Adrenal gland (tissue), 5 donors: ENCODE data around the gene ANKRD40CL.

Experiments
- POLR2A ChIP-seq, 2 donors: fragments of 450-650 bp; IDR thresholded peaks; one replicate each; pipeline ENCODE4 v1.6.1; 2017; ENCODE audit warnings: antibody characterized with exemption in 2 of 2, mild to moderate bottlenecking in 2 of 2, moderate library complexity in 1 of 2
- TF ChIP-seq, protein P1 (sequence below), 6 experiments: fragments of 450-650 bp in 4 of 6; fragments of 200-600 bp in 2 of 6; sonication (generic) in 1 of 6; IDR thresholded peaks; 1 replicate in 5 of 6; 2 replicates in 1 of 6; pipeline versions ENCODE4 v1.5.1 to v1.8.0; 2016 to 2021; ENCODE audit warnings: antibody characterized with exemption in 6 of 6, mild to moderate bottlenecking in 2 of 6, moderate library complexity in 1 of 6
- donor health status: DM: no; HTN: no; CAD: no.

DNA sequence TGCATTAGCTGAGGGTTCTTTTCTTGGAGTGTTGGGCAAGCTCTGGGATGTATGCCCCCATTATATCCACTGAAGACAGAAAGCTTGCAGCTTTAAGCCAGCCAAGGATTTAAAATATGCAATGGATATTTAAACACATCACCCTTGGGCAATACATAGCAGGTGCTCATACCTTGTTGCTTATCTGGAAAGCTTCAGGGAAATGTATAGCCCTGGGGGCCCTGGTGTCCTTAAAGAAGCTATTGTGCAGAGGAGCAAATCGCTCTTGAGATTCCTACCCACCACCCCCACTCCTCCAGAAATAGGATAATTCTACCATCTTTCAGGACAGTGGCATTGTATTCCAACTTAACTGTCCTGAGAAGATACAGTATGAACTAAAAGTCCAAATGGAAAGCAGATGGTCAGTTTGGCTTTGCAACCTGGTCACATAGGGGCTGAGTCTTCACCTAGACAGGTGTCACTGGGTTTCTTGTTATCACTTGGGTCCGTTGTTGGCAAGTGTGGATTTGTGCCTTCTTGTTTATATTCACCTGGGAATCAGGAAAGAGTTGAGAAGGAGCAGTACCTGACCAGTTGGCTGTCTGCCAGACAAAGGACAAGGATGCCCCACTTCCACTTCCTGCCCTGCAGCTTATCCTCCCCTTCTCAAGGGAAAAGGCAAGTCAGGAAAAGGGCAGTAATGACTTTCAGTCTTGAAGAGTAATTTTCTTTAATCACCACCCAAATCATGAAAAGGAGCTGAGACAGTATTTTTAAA is 3.4 kb downstream of the ANKRD40CL start:
- TF ChIP-seq, protein P1, sequence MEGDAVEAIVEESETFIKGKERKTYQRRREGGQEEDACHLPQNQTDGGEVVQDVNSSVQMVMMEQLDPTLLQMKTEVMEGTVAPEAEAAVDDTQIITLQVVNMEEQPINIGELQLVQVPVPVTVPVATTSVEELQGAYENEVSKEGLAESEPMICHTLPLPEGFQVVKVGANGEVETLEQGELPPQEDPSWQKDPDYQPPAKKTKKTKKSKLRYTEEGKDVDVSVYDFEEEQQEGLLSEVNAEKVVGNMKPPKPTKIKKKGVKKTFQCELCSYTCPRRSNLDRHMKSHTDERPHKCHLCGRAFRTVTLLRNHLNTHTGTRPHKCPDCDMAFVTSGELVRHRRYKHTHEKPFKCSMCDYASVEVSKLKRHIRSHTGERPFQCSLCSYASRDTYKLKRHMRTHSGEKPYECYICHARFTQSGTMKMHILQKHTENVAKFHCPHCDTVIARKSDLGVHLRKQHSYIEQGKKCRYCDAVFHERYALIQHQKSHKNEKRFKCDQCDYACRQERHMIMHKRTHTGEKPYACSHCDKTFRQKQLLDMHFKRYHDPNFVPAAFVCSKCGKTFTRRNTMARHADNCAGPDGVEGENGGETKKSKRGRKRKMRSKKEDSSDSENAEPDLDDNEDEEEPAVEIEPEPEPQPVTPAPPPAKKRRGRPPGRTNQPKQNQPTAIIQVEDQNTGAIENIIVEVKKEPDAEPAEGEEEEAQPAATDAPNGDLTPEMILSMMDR (IDR thresholded peaks at IDR 0.05) = no peak
- no peak for TF ChIP-seq POLR2A (IDR thresholded peaks at IDR 0.05)
